HG03378 (cell line): ENCODE results near the gene HTT.

Source experiments
- ATAC-seq: cut with Tn5 transposase; IDR thresholded peaks from one replicate; pipeline ENCODE4 v1.9.1; 2021; ENCODE audit warnings: mild to moderate bottlenecking, moderate library complexity; ENCODE audit not compliant: unreplicated experiment

The HTT gene

GRCh38 chr4:3246458-3247398, 172.2 kb downstream of the HTT start:
- no peak for ATAC-seq

- no peak for ATAC-seq
Measured at GRCh38 chr4:3247399-3248177, 173.1 kb downstream of the HTT start.

GRCh38 chr4:3248178-3248480, 173.6 kb downstream of the HTT start:
- no peak for ATAC-seq

- ATAC-seq: no peak
Measured at GRCh38 chr4:3248811-3249661, 174.6 kb downstream of the HTT start, which contains the start of gene MSANTD1. Gene MSANTD1, plus strand, starts transcription at chr4:3249159. Its CDS starts 64 bp downstream, at chr4:3249223.

GRCh38 chr4:3249711-3250437, 175.4 kb downstream of the HTT start:
- ATAC-seq: no peak

- no peak for ATAC-seq
Measured at GRCh38 chr4:3250438-3250955, 176.0 kb downstream of the HTT start.

- no peak for ATAC-seq
Measured at GRCh38 chr4:3250956-3251690, 176.6 kb downstream of the HTT start.

- no peak for ATAC-seq
Measured at GRCh38 chr4:3251691-3252479, 177.4 kb downstream of the HTT start.

GRCh38 chr4:3252480-3252828, 178.0 kb downstream of the HTT start:
- no peak for ATAC-seq

- ATAC-seq: no peak
Measured at GRCh38 chr4:3252831-3253641, 178.6 kb downstream of the HTT start.

- no peak for ATAC-seq
Measured at GRCh38 chr4:3253808-3254207, 179.3 kb downstream of the HTT start.

GRCh38 chr4:3254302-3255131, 180.0 kb downstream of the HTT start:
- no peak for ATAC-seq

- no peak for ATAC-seq
Measured at GRCh38 chr4:3255611-3256186, 181.2 kb downstream of the HTT start.

- no peak for ATAC-seq
Measured at GRCh38 chr4:3256230-3257102, 182.0 kb downstream of the HTT start.

GRCh38 chr4:3257103-3257555, 182.6 kb downstream of the HTT start:
- ATAC-seq: no peak
